ENCODE data around the gene NPIPA3. TPM values are rescaled to one million over a fixed set of nuclear protein-coding genes. Genes with fewer than 3 reads are reported as not detected.
"Not testable (repeated sequence)": the region's sequence is repeated elsewhere in the genome, so short reads cannot be mapped to it uniquely, and the experiment has no call there.

The NPIPA3 gene
- total RNA-seq, 2 experiments from 2014 or later = 0.50 TPM; not detected in 1

- H3K27ac Mint-ChIP-seq; ATAC-seq; DNase-seq; H3K4me3 Mint-ChIP-seq; H3K27me3 Mint-ChIP-seq; H3K9me3 Mint-ChIP-seq (ENCODE audit: low read depth); H3K4me1 Mint-ChIP-seq; H3K36me3 Mint-ChIP-seq; CTCF ChIA-PET: not testable (repeated sequence)
Observed at GRCh38 chr16:14685870-14686793, 17.1 kb upstream of the NPIPA3 start.

GRCh38 chr16:14694129-14694528, 9.1 kb upstream of the NPIPA3 start, which contains the start of gene PLA2G10:
PLA2G10 (minus strand) TSS chr16:14694308; CDS start chr16:14694229, 79 bp downstream.
- H3K36me3 Mint-ChIP-seq; H3K27ac Mint-ChIP-seq; H3K27me3 Mint-ChIP-seq; H3K4me1 Mint-ChIP-seq; CTCF ChIA-PET; H3K4me3 Mint-ChIP-seq; DNase-seq; ATAC-seq; H3K9me3 Mint-ChIP-seq (ENCODE audit: low read depth): not testable (repeated sequence)

GRCh38 chr16:14701859-14702258, 1.4 kb upstream of the NPIPA3 start:
- H3K27ac Mint-ChIP-seq; H3K27me3 Mint-ChIP-seq; DNase-seq; H3K4me1 Mint-ChIP-seq; H3K4me3 Mint-ChIP-seq; H3K9me3 Mint-ChIP-seq (ENCODE audit: low read depth); H3K36me3 Mint-ChIP-seq; CTCF ChIA-PET; ATAC-seq: not testable (repeated sequence)

GRCh38 chr16:14702672-14703071, 539 bp upstream of the NPIPA3 start:
- H3K4me1 Mint-ChIP-seq; H3K27me3 Mint-ChIP-seq; H3K36me3 Mint-ChIP-seq; CTCF ChIA-PET; ATAC-seq; DNase-seq; H3K4me3 Mint-ChIP-seq; H3K9me3 Mint-ChIP-seq (ENCODE audit: low read depth); H3K27ac Mint-ChIP-seq: not testable (repeated sequence)

- H3K4me1 Mint-ChIP-seq; H3K27ac Mint-ChIP-seq; CTCF ChIA-PET; ATAC-seq; H3K27me3 Mint-ChIP-seq; H3K4me3 Mint-ChIP-seq; H3K9me3 Mint-ChIP-seq (ENCODE audit: low read depth); DNase-seq; H3K36me3 Mint-ChIP-seq: not testable (repeated sequence)
Observed at GRCh38 chr16:14733233-14733632, 30.0 kb downstream of the NPIPA3 start.

- ATAC-seq; H3K4me3 Mint-ChIP-seq; H3K9me3 Mint-ChIP-seq (ENCODE audit: low read depth); H3K27me3 Mint-ChIP-seq; H3K27ac Mint-ChIP-seq; CTCF ChIA-PET; DNase-seq; H3K4me1 Mint-ChIP-seq; H3K36me3 Mint-ChIP-seq: not testable (repeated sequence)
Observed at GRCh38 chr16:14740832-14741385, 37.7 kb downstream of the NPIPA3 start.

- ATAC-seq; H3K9me3 Mint-ChIP-seq (ENCODE audit: low read depth); CTCF ChIA-PET; DNase-seq; H3K27ac Mint-ChIP-seq; H3K36me3 Mint-ChIP-seq; H3K4me1 Mint-ChIP-seq; H3K27me3 Mint-ChIP-seq; H3K4me3 Mint-ChIP-seq: not testable (repeated sequence)
Observed at GRCh38 chr16:14741794-14742193, 38.6 kb downstream of the NPIPA3 start.

GRCh38 chr16:14742273-14743128, 39.3 kb downstream of the NPIPA3 start, which contains the start of gene NPIPA2:
NPIPA2 (plus strand) TSS chr16:14742533; CDS start chr16:14748066, 5,533 bp downstream.
- H3K27me3 Mint-ChIP-seq, H3K36me3 Mint-ChIP-seq, CTCF ChIA-PET: not testable (repeated sequence)

GRCh38 chr16:14773654-14774053, 70.4 kb downstream of the NPIPA3 start:
- DNase-seq; H3K9me3 Mint-ChIP-seq (ENCODE audit: low read depth); H3K27me3 Mint-ChIP-seq; H3K27ac Mint-ChIP-seq; H3K4me3 Mint-ChIP-seq; CTCF ChIA-PET; H3K36me3 Mint-ChIP-seq; ATAC-seq; H3K4me1 Mint-ChIP-seq: not testable (repeated sequence)

More at GRCh38 chr16:14742273-14743128, 39.3 kb downstream of the NPIPA3 start, which contains the start of gene NPIPA2:
- ATAC-seq = peak; percentile 100
- H3K9me3 Mint-ChIP-seq (ENCODE audit: low read depth); H3K27ac Mint-ChIP-seq; H3K4me3 Mint-ChIP-seq; H3K4me1 Mint-ChIP-seq; DNase-seq: not testable (repeated sequence)

- H3K27ac Mint-ChIP-seq, CTCF ChIA-PET: not testable (repeated sequence)
Observed at GRCh38 chr16:14775624-14776023, 72.4 kb downstream of the NPIPA3 start.

More at GRCh38 chr16:14775624-14776023, 72.4 kb downstream of the NPIPA3 start:
- H3K4me1 Mint-ChIP-seq; H3K9me3 Mint-ChIP-seq (ENCODE audit: low read depth); H3K36me3 Mint-ChIP-seq; DNase-seq; H3K4me3 Mint-ChIP-seq; ATAC-seq; H3K27me3 Mint-ChIP-seq: not testable (repeated sequence)

Other genes with a start within 250 kb of the NPIPA3 start
- gene PARN, start 73.2 kb upstream of the NPIPA3 start, total RNA-seq = 10 to 100 TPM; 40.7 to 44.6 TPM
- 10 to 100 TPM; 59.2 to 65.0 TPM for gene BFAR, start 70.5 kb upstream of the NPIPA3 start, total RNA-seq
- not detected for gene PLA2G10, start 9.1 kb upstream of the NPIPA3 start, total RNA-seq
- gene NPIPA2, start 39.1 kb downstream of the NPIPA3 start, total RNA-seq = 1 to 10 TPM in 1 of 2 experiments, under 1 TPM in 1; 0.99 to 1.4 TPM
- gene NOMO1, start 130.3 kb downstream of the NPIPA3 start, total RNA-seq = 10 to 100 TPM; 54.8 to 70.4 TPM
- gene NPIPA1, start 234.0 kb downstream of the NPIPA3 start, total RNA-seq = 100 to 1,000 TPM; 109 to 133 TPM